HepG2 (cell line): ENCODE results near the gene ALG14. TPM values are rescaled to one million over a fixed set of nuclear protein-coding genes. Genes with fewer than 3 reads are reported as not detected.

Source experiments
- ATAC-seq: fragments of 200-7000 bp; cut with Tn5 transposase; 3 replicates; pipeline ENCODE4 v1.9.1; 2020; ENCODE audit warnings: mild to moderate bottlenecking, moderate library complexity
- BruUV-seq: library from RNA; stranded (reverse); fragments of 400-500 nt; replicated peaks from 2 replicates; lab custom pipeline; 2021; lab: Mats Ljungman, UMichigan
- CTCF ChIA-PET: fragments of 300-600 bp; formaldehyde crosslinking; extraction: SDS; loops from one replicate; lab custom pipeline; 2021; ENCODE audit warnings: low total read pairs, inconsistent platforms, low intra/inter-chr PET ratio; lab: Yijun Ruan, JAX
- POLR2A ChIA-PET: fragments of 350-600 bp; sonication (Branson Sonifier 250); formaldehyde crosslinking; loops from one replicate; lab custom pipeline; 2020; ENCODE audit warnings: antibody characterized with exemption, inconsistent platforms; lab: Yijun Ruan, JAX
- DNase-seq: peaks from one replicate; pipeline ENCODE4 v3.0.0-alpha.2; 2015; ENCODE audit warnings: low spot score
- FAIRE-seq: peaks from 3 replicates; lab custom pipeline; 2011; peaks lifted over from hg19 to GRCh38; lab: Jason Lieb, UNC
- H2AFZ ChIP-seq: one replicate; pipeline ENCODE4 v1.6.1; 2011; ENCODE audit warnings: low read length, inconsistent platforms
- H3K27ac ChIP-seq: fragments of 300-600 bp; 3 replicates; pipeline ENCODE4 v1.8.0; 2011; ENCODE audit warnings: mixed run types, mild to moderate bottlenecking, mixed read lengths, low read length, inconsistent platforms; ENCODE audit not compliant: insufficient read depth; ENCODE audit errors: extremely low read length
- H3K27me3 ChIP-seq, 2 experiments: fragments of 200-600 bp in 1 of 2; 2 replicates in 1 of 2; 3 replicates in 1 of 2; pipeline versions ENCODE4 v1.6.0 to v1.8.0; 2011; ENCODE audit warnings: low read length in 2 of 2, mild to moderate bottlenecking in 2 of 2, moderate library complexity in 2 of 2, inconsistent platforms in 1 of 2; ENCODE audit not compliant: insufficient read depth in 2 of 2, control insufficient read depth in 1 of 2
- H3K36me3 ChIP-seq, 2 experiments: fragments of 200-600 bp in 1 of 2; replicated peaks in 1 of 2; 2 replicates in 1 of 2; 3 replicates in 1 of 2; pipeline versions ENCODE4 v1.5.1 to v1.8.0; 2011; ENCODE audit warnings: low read length in 2 of 2, inconsistent platforms in 1 of 2; ENCODE audit not compliant: insufficient read depth in 2 of 2, control insufficient read depth in 1 of 2
- H3K4me1 ChIP-seq: 2 replicates; pipeline ENCODE4 v1.5.1; 2012; ENCODE audit warnings: low read length, inconsistent platforms; ENCODE audit not compliant: insufficient read depth
- H3K4me2 ChIP-seq: 2 replicates; pipeline ENCODE4 v1.6.0; 2011; ENCODE audit warnings: low read depth, low read length, inconsistent platforms
- H3K4me3 ChIP-seq, 3 experiments: fragments of 200-600 bp in 1 of 3; sonication (generic), shearing (Covaris generic) in 1 of 3; replicated peaks in 1 of 3; 2 replicates each; pipeline ENCODE4 v1.5.1; 2011 to 2016; ENCODE audit warnings: low read length in 3 of 3, inconsistent platforms in 2 of 3, low read depth in 2 of 3, mild to moderate bottlenecking in 2 of 3, control low read depth in 1 of 3, mixed read lengths in 1 of 3; ENCODE audit not compliant: insufficient read depth in 1 of 3
- H3K79me2 ChIP-seq: one replicate; pipeline ENCODE4 v1.6.1; 2011; ENCODE audit warnings: low read length, inconsistent platforms; ENCODE audit not compliant: insufficient read depth
- H3K9ac ChIP-seq: 2 replicates; pipeline ENCODE4 v1.6.0; 2011; ENCODE audit warnings: mild to moderate bottlenecking, low read depth, low read length, inconsistent platforms; ENCODE audit not compliant: insufficient read depth
- H3K9me3 ChIP-seq: 2 replicates; pipeline ENCODE4 v1.5.1; 2012; ENCODE audit warnings: mild to moderate bottlenecking, low read length
- H4K20me1 ChIP-seq: 2 replicates; pipeline ENCODE4 v1.6.0; 2011; ENCODE audit warnings: inconsistent platforms, mild to moderate bottlenecking, low read length, moderate library complexity; ENCODE audit not compliant: insufficient read depth
- ATAD3A ChIP-seq: sonication (generic); formaldehyde crosslinking; IDR thresholded peaks from 2 replicates; pipeline ENCODE4 v1.4.0; 2020; ENCODE audit warnings: missing genetic modification reagents
- ATF7-NPFF ChIP-seq: sonication (generic); formaldehyde crosslinking; IDR thresholded peaks from 2 replicates; pipeline ENCODE4 v1.8.1; 2023; ENCODE audit warnings: mild to moderate bottlenecking, low read depth, missing genetic modification reagents, moderate library complexity
- BCL6 ChIP-seq: IDR thresholded peaks from 2 replicates; pipeline ENCODE4 v1.6.1; 2016; ENCODE audit warnings: missing genetic modification reagents, missing compliant biosample characterization
- CSRNP1 ChIP-seq: sonication (generic); formaldehyde crosslinking; IDR thresholded peaks from 2 replicates; pipeline ENCODE4 v1.8.1; 2023; ENCODE audit warnings: mild to moderate bottlenecking, missing genetic modification reagents
- DDIT3 ChIP-seq: sonication (generic); formaldehyde crosslinking; IDR thresholded peaks from 2 replicates; pipeline ENCODE4 v1.4.0; 2020; ENCODE audit warnings: mild to moderate bottlenecking, missing genetic modification reagents
- GATAD1 ChIP-seq: IDR thresholded peaks from 2 replicates; pipeline ENCODE4 v1.6.1; 2016; ENCODE audit warnings: missing genetic modification reagents, missing compliant biosample characterization
- MYC ChIP-seq: sonication (generic); formaldehyde crosslinking; IDR thresholded peaks from 2 replicates; pipeline ENCODE4 v1.9.0; 2021; ENCODE audit warnings: missing genetic modification reagents, borderline replicate concordance
- NFRKB ChIP-seq: fragments of 450-650 bp; IDR thresholded peaks from 2 replicates; pipeline ENCODE4 v1.6.1; 2017
- NR2F6 ChIP-seq, 2 experiments: IDR thresholded peaks; 2 replicates each; pipeline ENCODE4 v1.6.1; 2016; ENCODE audit warnings: antibody characterized with exemption in 1 of 2, mild to moderate bottlenecking in 1 of 2
- PRMT3 ChIP-seq: sonication (generic); formaldehyde crosslinking; IDR thresholded peaks from 2 replicates; pipeline ENCODE4 v1.8.1; 2022; ENCODE audit warnings: low read depth, mild to moderate bottlenecking, moderate library complexity, missing genetic modification reagents, borderline replicate concordance
- STAT5B ChIP-seq: sonication (generic); formaldehyde crosslinking; IDR thresholded peaks from 2 replicates; pipeline ENCODE4 v1.4.0; 2020; ENCODE audit warnings: missing genetic modification reagents
- YY1 ChIP-seq: IDR thresholded peaks from 2 replicates; pipeline ENCODE4 v1.6.1; 2011; ENCODE audit warnings: low read length, low read depth, moderate library complexity, mild to moderate bottlenecking; ENCODE audit not compliant: insufficient read depth, insufficient replicate concordance
- ZNF205 ChIP-seq: IDR thresholded peaks from 2 replicates; pipeline ENCODE4 v1.6.1; 2018; ENCODE audit warnings: missing biosample characterization, missing genetic modification reagents
- ZNF350 ChIP-seq: sonication (generic); formaldehyde crosslinking; IDR thresholded peaks from 2 replicates; pipeline ENCODE4 v1.4.0; 2020; ENCODE audit warnings: mild to moderate bottlenecking, low read depth, missing genetic modification reagents, borderline replicate concordance
- ZNF792 ChIP-seq: IDR thresholded peaks from 2 replicates; pipeline ENCODE4 v1.6.1; 2016
- ZNF800 ChIP-seq: sonication (generic); formaldehyde crosslinking; IDR thresholded peaks from 2 replicates; pipeline ENCODE4 v1.4.0; 2020; ENCODE audit warnings: missing genetic modification reagents
- ZNF879 ChIP-seq: sonication (generic); formaldehyde crosslinking; IDR thresholded peaks from 2 replicates; pipeline ENCODE4 v1.8.1; 2023; ENCODE audit warnings: missing genetic modification reagents
- WGBS: methylation state at CpG from one replicate; pipeline ENCODE4 v1.1.6; 2017; ENCODE audit warnings: low lambda C conversion rate; 5-methylcytosine and 5-hydroxymethylcytosine counted together
- in situ Hi-C: cut with HindIII; loops from 2 replicates; pipeline ENCODE4 v1.10.0; 2017; ENCODE audit warnings: low pct_unique_long_range_greater_than_20kb; ENCODE audit not compliant: extremely low pct_ligation_motif_present
- intact Hi-C: fragments of 100-400 bp; cut with micrococcal nuclease; formaldehyde crosslinking; loops from one replicate; pipeline ENCODE4 v1.10.0; 2022; ENCODE audit not compliant: unreplicated experiment
- polyA plus RNA-seq, 8 experiments: library from polyadenylated mRNA; depleted of rRNA in 3 of 8; stranded (reverse) in 7 of 8; unstranded in 1 of 8; fragments of >200 nt; fragmentation: Illumina TruSeq in 4 of 8; extraction: Trizol in 4 of 8; gene quantifications; 2 replicates each; pipeline versions ENCODE4 v1.2.1 to v1.2.3, GENCODE V29; 2011 to 2016; ENCODE audit warnings: low read depth in 4 of 8, missing spikeins in 1 of 8, mixed read lengths in 1 of 8; ENCODE audit not compliant: insufficient read depth in 1 of 8
- total RNA-seq, 5 experiments: library from RNA; depleted of rRNA; stranded (reverse); fragments of >200 nt; fragmentation: Illumina TruSeq; extraction: Trizol; gene quantifications; 2 replicates each; pipeline ENCODE4 v1.2.3, GENCODE V29; 2016; ENCODE audit warnings: low read depth in 1 of 5
- TF ChIP-seq, protein P1 (sequence below): sonication (generic); formaldehyde crosslinking; IDR thresholded peaks from 2 replicates; pipeline ENCODE4 v1.8.0; 2022; ENCODE audit warnings: missing genetic modification reagents, low read depth, mild to moderate bottlenecking, borderline replicate concordance
- TF ChIP-seq, protein P2 (sequence below): fragments of 450-650 bp; IDR thresholded peaks from 2 replicates; pipeline ENCODE4 v1.6.1; 2017

ALG14 gene
- total and polyA plus RNA-seq, 2 of the 13 experiments (the other 11 are each of a cell fraction or from before 2014, with no cell fraction given): 4.5 to 12.7 TPM

GRCh38 chr1:95068956-95069709 is 3.6 kb downstream of the ALG14 start:
- H3K9ac ChIP-seq: peak overlapping the region; percentile 50
- CTCF ChIA-PET: no interaction called here
- no peak overlapping the region for H2AFZ ChIP-seq
- peak overlapping the region in 1 of 3 experiments; percentile 5; a peak in 1 of 6 replicates for H3K4me3 ChIP-seq
- in situ Hi-C loops: no loop called here
- BruUV-seq: TSS peak; percentile 37
- no peaks in the 10 kb centered on the region for H4K20me1 ChIP-seq
- peaks cover 6% of the 10 kb centered on the region for H3K79me2 ChIP-seq
- FAIRE-seq (peak; percentile 81), ATAC-seq (peak; percentile 73), DNase-seq (peak; percentile 89)
- H3K36me3 ChIP-seq: peaks cover 0 to under 1% of the 10 kb centered on the region in 2 experiments; a peak in 1 of 5 replicates
- peak overlapping the region; percentile 67 for H3K4me2 ChIP-seq
- H3K27me3 ChIP-seq: no peaks in the 10 kb centered on the region
- no peaks in the 10 kb centered on the region for H3K9me3 ChIP-seq
- 8% methylated on average over 6 of the region's 6 CpGs for WGBS
- H3K27ac ChIP-seq: peak overlapping the region; percentile 86
- POLR2A ChIA-PET: interaction anchor here (0.8 to 1.4 kb wide), 9 partner anchors 15 to 215 kb away, joined by 3 to 13 read pairs (median 5); partner anchors contain the start of genes RWDD3 and TLCD4
- H3K4me1 ChIP-seq: peaks cover 65% of the 10 kb centered on the region
- intact Hi-C loops: loop anchor here (1.0 to 2.0 kb wide), 2 partner anchors 48 to 158 kb away; partner anchors contain the start of gene TLCD4
- peak; percentile 25 for TF ChIP-seq YY1
- peak; percentile 8; the same call in 1 of the 2 replicates for TF ChIP-seq BCL6 (CRISPR knock-in tag)
- TF ChIP-seq MYC (CRISPR knock-in tag): peak; percentile 41; the same call in 1 of the 2 replicates
- TF ChIP-seq, protein P1, sequence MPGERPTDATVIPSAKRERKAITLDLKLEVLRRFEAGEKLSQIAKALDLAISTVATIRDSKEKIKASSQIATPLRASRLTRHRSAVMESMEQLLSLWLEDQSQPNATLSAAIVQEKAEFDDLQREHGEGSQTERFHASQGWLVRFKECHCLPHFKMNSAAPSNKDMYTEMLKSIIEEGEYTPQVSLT (CRISPR knock-in tag): no peak
- no peak for TF ChIP-seq GATAD1 (CRISPR knock-in tag)
- no peak for TF ChIP-seq STAT5B (CRISPR knock-in tag)
- TF ChIP-seq NFRKB: no peak
- TF ChIP-seq ZNF350 (CRISPR knock-in tag): no peak
- TF ChIP-seq ZNF800 (CRISPR knock-in tag): no peak
- no peak for TF ChIP-seq ATAD3A (CRISPR knock-in tag)
- no peak for TF ChIP-seq CSRNP1
- TF ChIP-seq, protein P2, sequence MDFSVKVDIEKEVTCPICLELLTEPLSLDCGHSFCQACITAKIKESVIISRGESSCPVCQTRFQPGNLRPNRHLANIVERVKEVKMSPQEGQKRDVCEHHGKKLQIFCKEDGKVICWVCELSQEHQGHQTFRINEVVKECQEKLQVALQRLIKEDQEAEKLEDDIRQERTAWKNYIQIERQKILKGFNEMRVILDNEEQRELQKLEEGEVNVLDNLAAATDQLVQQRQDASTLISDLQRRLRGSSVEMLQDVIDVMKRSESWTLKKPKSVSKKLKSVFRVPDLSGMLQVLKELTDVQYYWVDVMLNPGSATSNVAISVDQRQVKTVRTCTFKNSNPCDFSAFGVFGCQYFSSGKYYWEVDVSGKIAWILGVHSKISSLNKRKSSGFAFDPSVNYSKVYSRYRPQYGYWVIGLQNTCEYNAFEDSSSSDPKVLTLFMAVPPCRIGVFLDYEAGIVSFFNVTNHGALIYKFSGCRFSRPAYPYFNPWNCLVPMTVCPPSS: no peak
- no peak; the same call in 1 of the 2 replicates for TF ChIP-seq NR2F6 (IDR thresholded peaks at IDR 0.05)
- peak; percentile 39; the same call in 1 of the 2 replicates for TF ChIP-seq NR2F6 (CRISPR knock-in tag; IDR thresholded peaks at IDR 0.05)
- no peak for TF ChIP-seq ZNF205 (CRISPR knock-in tag)
- TF ChIP-seq ZNF879 (CRISPR knock-in tag): no peak
- TF ChIP-seq ATF7-NPFF (CRISPR knock-in tag): no peak
- TF ChIP-seq ZNF792 (CRISPR knock-in tag): 0 out of 2 replicates have a peak, but pooled peaks have one; percentile 18
- TF ChIP-seq DDIT3 (CRISPR knock-in tag): no peak
- no peak for TF ChIP-seq PRMT3 (CRISPR knock-in tag)
